ENCODE results near the gene CD47. TPM values are rescaled to one million over a fixed set of nuclear protein-coding genes. Genes with fewer than 3 reads are reported as not detected.

The CD47 gene
- total RNA-seq, 2 donors from 2014 or later: 6.4 to 12.0 TPM

GRCh38 chr3:108076564-108076963 is 14.3 kb downstream of the CD47 start:
- no peak for TF ChIP-seq CTCF (conservative IDR thresholded peaks at IDR 0.05)
- Mint-ChIP-seq H3K27ac (no peak overlapping the region), H3K4me3 (no peak overlapping the region), H3K4me1 (peaks cover 5% of the 10 kb centered on the region), H3K36me3 (ENCODE audit: low read depth) (no peaks in the 10 kb centered on the region), H3K27me3 (ENCODE audit: insufficient read depth) (no peaks in the 10 kb centered on the region), H3K9me3 (no peaks in the 10 kb centered on the region)
- Histone ChIP-seq H3K9ac (ENCODE audit: extremely low read depth, low read length, poor library complexity, severe bottlenecking) (no peak overlapping the region), H3K4me1 (ENCODE audit: control insufficient read depth, insufficient read depth, low read length) (peaks cover 3% of the 10 kb centered on the region), H3K27me3 (ENCODE audit: control insufficient read depth, insufficient read depth, low read length, poor library complexity, severe bottlenecking) (no peaks in the 10 kb centered on the region), H3K36me3 (ENCODE audit: control insufficient read depth, insufficient read depth, low read length) (no peaks in the 10 kb centered on the region), H3K27ac (ENCODE audit: low read depth, low read length) (no peak overlapping the region), H3K9me3 (ENCODE audit: control insufficient read depth, low read length) (no peaks in the 10 kb centered on the region), H3K4me3 (ENCODE audit: low read length) (no peak overlapping the region)
- WGBS, 2 experiments (ENCODE audit: insufficient coverage in 1 of 2, insufficient read length in 1 of 2): 94% methylated on average over 2 of the region's 2 CpGs; no CpG with 5 or more reads in 1 of the 2 experiments
- no peak for DNase-seq

GRCh38 chr3:108073764-108074431 is 16.9 kb downstream of the CD47 start:
- TF ChIP-seq CTCF (conservative IDR thresholded peaks at IDR 0.05): no peak
- H3K27me3 ChIP-seq (ENCODE audit: control insufficient read depth, insufficient read depth, low read length, poor library complexity, severe bottlenecking): no peaks in the 10 kb centered on the region
- 92 to 96% methylated on average over 4 to 5 of the region's 5 CpGs for WGBS, 2 experiments (ENCODE audit: insufficient coverage in 1 of 2, insufficient read length in 1 of 2)
- H3K4me1 ChIP-seq (ENCODE audit: control insufficient read depth, insufficient read depth, low read length): peaks cover 3% of the 10 kb centered on the region
- Mint-ChIP-seq H3K4me3 (no peak overlapping the region), H3K4me1 (peaks cover 5% of the 10 kb centered on the region), H3K27ac (no peak overlapping the region), H3K9me3 (no peaks in the 10 kb centered on the region), H3K36me3 (ENCODE audit: low read depth) (no peaks in the 10 kb centered on the region), H3K27me3 (ENCODE audit: insufficient read depth) (no peaks in the 10 kb centered on the region)
- no peaks in the 10 kb centered on the region for H3K9me3 ChIP-seq (ENCODE audit: control insufficient read depth, low read length)
- H3K36me3 ChIP-seq (ENCODE audit: control insufficient read depth, insufficient read depth, low read length): no peaks in the 10 kb centered on the region
- DNase-seq: no peak
- no peak overlapping the region for H3K9ac ChIP-seq (ENCODE audit: extremely low read depth, low read length, poor library complexity, severe bottlenecking)
- H3K27ac ChIP-seq (ENCODE audit: low read depth, low read length): no peak overlapping the region
- no peak overlapping the region for H3K4me3 ChIP-seq (ENCODE audit: low read length)

GRCh38 chr3:108071368-108071767 is 19.5 kb downstream of the CD47 start:
- H3K9ac ChIP-seq (ENCODE audit: extremely low read depth, low read length, poor library complexity, severe bottlenecking): no peak overlapping the region
- H3K4me3 Mint-ChIP-seq: no peak overlapping the region
- no peak for TF ChIP-seq CTCF (conservative IDR thresholded peaks at IDR 0.05)
- H3K27ac ChIP-seq (ENCODE audit: low read depth, low read length): no peak overlapping the region
- H3K36me3 ChIP-seq (ENCODE audit: control insufficient read depth, insufficient read depth, low read length): no peaks in the 10 kb centered on the region
- DNase-seq: no peak
- H3K27ac Mint-ChIP-seq: no peak overlapping the region
- no peak overlapping the region for H3K4me3 ChIP-seq (ENCODE audit: low read length)
- H3K4me1 ChIP-seq (ENCODE audit: control insufficient read depth, insufficient read depth, low read length): peaks cover 3% of the 10 kb centered on the region
- no peaks in the 10 kb centered on the region for H3K27me3 ChIP-seq (ENCODE audit: control insufficient read depth, insufficient read depth, low read length, poor library complexity, severe bottlenecking)
- no peaks in the 10 kb centered on the region for H3K27me3 Mint-ChIP-seq (ENCODE audit: insufficient read depth)
- H3K9me3 Mint-ChIP-seq: no peaks in the 10 kb centered on the region
- 60 to 92% methylated on average over 1 to 3 of the region's 3 CpGs for WGBS, 2 experiments (ENCODE audit: insufficient coverage in 1 of 2, insufficient read length in 1 of 2)
- no peaks in the 10 kb centered on the region for H3K9me3 ChIP-seq (ENCODE audit: control insufficient read depth, low read length)
- H3K4me1 Mint-ChIP-seq: peaks cover 8% of the 10 kb centered on the region
- no peaks in the 10 kb centered on the region for H3K36me3 Mint-ChIP-seq (ENCODE audit: low read depth)

Measured in endodermal cell (in vitro differentiated cells).